Stimulated activated CD4-positive, alpha-beta T cell treated with anti-CD3 and anti-CD28 coated beads, Interleukin-2, amount 100 ng/mL, for 4 hours (primary cell): Measurements from ENCODE around the gene SRCAP.

Experiments
- DNase-seq: peaks from one replicate; pipeline ENCODE4 v3.0.0-alpha.2; 2020; ENCODE audit warnings: low read depth

SRCAP gene

DNA sequence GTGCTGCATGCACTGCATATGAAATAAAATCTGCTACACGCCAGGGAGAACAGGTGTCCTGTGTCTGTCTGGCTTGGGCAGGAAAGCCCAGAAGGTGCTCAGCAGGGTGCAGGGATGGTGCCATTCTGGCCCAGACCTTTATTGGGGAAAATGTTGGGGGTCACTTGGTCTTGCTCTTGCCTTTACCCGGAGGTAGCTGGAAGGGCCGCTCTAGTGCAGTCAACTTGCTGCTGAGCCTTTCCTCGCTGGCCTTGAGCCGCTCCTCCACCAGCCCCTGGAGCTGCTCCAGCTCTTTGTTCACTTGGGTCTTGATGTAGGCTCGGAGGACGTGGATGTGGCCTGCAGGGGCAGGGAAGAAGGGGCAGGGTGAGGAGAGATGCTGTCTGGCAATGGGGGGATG lies 58.3 kb downstream of the SRCAP start:
- no peak for DNase-seq

DNA sequence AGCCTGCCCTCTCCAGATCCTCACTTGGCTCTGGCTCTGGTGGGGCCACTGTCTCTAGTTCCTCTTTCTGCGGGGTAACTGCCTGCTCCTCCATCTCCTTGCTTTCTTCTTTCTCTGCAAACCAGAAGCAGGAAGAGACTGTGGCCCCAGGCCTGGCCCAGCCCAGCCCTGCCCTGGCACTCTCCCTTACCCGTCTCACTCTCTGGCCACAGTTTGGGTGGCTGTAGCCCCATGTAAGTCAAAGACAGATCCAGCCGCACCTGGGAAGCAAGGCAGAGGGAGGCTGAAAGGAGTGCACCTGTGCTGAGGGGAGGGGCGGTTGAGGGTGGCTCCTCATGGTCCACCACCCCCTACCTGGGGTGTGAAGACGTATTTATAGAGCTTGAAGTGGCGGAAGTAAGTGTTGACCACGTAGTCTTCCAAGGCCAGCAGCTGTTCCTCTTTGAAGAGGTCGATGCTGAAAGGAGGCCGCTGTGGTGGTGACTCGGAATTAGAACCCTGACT lies 60.1 kb downstream of the SRCAP start:
- DNase-seq: no peak

DNA sequence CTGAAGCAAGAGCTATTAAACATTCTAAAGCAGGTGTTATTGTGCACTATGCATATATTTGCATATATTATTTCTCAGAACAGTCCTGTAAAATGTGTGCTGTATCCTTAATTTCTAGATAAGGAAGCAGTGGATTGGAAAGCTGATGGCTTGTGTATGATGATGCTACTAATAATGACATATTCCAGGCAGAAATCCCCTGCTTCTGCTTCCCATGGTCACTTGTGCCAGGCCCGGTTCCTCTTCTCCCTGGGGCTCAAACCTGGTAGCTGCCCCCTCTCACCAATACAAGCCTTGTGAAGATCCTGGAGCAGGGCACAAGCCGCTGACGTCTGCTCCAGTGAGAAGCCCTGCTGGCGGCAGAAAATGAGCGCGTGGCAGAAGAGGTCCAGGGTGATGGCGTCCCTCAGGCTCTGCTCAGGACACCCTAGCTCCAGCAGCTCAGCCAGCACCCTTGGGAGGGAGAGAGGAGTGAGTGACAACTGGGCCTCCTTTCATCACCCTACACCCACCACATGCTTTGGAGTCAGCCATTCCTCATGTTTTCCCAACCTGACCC lies 61.1 kb downstream of the SRCAP start:
- no peak for DNase-seq

DNA sequence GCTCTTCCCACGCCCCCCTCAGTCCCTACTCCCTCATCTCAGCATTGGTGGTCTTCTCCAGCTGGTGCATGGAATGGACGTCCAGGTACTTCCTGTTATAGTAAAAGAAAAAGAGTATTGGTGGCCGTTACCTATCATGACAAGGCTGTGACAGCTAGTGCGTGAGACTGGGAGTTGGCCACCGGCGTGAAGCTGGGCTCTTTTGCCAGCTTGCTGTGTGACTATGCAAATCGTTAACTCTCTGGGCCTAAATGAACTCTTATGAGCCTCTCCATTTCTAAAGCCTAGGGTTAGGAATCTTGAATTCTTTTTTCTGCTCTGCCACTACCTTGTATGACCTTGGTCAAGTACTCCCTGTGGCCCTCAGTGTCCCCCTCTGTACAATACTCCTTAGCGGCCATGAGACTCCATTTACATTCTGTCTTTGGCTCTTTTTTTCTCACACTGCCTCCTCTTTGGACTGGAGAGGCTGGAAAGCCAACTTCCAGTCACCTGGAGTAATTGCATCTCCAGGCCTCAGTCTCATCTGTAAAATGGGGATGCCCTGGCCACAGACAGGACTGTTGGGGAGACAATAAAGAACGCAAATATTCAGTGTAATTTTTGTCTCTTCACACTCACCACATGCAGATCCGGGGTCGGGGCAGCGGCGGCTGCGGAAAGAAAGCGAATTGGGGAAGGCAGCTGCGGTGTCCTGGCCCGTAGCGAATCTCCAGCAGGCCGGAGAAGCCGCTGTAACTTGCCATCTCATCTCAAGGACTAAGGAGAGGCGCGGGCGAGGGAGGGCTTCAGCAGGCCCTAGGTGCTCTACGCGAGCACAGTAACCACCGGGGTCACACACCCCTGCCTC lies 61.8 kb downstream of the SRCAP start:
- DNase-seq: no peak

DNA sequence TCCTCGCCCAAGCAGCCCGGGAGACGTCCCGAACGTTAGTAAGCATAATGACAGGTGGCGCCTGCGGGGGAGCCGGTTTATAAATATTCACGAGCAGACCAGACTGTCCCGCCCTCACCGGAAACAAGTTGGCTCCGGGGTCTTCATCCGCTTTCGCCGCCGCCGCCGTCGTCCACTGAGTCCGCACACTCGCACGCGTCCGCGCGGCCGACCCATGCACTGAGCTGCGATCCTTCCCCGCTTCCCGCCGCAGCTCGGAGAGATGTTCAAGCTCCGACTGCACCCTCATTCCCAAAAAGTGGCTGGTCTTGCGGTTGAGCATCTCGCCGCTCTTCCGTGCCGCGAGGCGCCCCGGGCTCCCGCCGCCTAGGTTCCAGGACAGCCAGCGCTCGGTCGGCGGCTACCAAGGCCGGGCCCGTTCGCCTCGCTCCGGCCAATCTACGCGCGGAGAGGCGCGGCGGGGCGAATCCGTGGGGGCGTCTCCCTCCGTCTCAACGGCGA lies 62.5 kb downstream of the SRCAP start:
- DNase-seq: peak; percentile 25

DNA sequence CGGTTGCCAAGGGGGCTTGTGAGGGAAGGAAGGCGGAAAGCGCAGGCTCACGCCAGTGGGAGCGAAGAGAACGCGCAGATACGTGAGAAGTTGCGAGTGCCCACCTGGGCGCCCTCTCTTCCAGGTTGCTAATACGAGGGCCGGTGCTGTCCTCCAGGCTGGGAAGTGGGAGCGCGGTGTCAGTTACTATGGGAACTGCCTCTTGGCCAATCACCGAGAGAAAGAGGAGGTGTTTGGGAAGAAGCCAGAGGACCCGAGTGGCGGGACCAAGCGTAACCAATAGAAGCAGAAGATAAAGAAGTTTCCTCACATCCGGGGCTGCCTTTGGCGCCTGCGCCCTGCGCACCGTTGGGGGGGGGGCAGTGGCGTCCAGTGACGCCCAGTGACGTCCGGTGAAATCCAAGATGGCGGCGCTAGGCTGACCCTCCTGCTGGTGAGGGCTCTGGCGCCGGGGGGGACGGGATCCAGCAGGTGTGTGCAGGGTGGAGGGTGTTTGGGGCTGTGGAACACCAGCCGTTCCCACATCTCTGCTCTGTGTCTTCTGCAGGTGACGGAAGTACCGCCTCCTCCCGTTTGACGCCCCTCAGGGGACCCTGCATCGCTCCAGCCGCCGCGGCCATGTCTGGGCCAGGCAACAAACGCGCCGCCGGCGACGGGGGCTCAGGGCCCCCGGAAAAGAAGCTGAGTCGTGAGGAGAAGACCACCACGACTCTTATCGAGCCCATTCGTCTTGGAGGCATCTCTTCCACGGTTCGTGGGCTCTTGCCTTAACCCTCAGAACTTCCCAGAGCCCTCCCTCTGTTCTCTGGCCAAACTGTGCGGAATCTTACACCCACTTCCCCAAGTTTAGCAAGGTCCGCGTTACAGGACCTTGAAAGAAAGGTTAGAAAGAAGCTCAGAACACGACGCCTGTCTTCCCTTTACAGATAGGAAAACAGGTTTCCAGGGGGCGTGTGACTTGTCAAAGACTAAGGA lies 63.2 kb downstream of the SRCAP start, which contains the start of the genes CFAP119 and RNF40:
CFAP119 (minus strand) TSS at position 135 of the 975 bp plus-strand sequence. CDS start 314 bp downstream, outside the sequence.
RNF40 (plus strand) TSS at position 395 of the 975 bp plus-strand sequence; CDS start at position 619, 224 bp downstream.
- DNase-seq: peak; percentile 79

DNA sequence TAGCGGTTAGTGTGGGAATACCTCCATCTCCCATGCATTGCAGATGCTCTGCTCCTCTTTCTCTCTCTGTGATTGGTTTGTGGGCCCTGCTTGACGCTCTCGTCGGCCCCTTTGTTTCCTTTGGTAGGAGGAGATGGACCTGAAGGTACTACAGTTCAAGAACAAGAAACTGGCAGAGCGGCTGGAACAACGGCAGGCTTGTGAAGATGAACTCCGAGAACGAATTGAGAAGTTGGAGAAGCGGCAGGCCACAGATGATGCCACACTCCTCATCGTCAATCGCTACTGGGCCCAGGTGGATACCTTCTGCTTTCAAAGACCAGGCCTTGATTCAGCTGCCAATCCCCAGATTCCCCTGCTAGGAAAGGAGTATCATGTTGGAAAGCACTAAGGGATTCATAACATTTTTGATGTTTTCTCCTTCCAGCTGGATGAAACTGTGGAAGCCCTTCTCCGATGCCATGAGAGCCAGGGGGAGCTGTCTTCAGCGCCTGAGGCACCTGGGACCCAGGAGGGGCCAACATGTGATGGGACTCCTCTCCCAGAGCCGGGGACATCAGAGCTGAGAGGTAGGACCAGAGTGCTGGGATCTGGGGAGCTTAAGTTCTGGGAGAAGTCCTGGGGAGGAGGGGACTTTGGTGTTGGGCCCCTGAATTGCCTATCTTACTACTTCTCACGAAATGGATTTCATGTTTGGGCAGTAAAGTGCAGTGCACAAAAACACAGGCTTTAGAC lies 64.2 kb downstream of the SRCAP start:
- no peak for DNase-seq

DNA sequence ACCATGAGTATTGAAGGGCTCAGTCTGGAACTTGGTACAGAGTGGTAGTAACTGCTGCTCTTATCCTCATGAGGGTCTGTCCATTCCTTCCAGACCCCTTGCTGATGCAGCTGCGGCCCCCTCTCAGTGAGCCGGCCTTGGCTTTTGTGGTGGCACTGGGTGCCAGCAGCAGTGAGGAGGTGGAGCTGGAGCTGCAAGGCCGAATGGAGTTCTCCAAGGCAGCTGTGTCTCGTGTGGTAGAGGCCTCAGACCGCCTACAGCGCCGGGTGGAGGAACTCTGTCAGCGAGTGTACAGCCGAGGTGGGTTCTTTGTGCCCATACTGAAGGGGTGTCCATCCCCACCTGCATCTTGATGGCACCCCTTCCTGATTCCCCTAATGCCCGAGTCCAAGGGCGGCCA lies 65.1 kb downstream of the SRCAP start:
- no peak for DNase-seq

DNA sequence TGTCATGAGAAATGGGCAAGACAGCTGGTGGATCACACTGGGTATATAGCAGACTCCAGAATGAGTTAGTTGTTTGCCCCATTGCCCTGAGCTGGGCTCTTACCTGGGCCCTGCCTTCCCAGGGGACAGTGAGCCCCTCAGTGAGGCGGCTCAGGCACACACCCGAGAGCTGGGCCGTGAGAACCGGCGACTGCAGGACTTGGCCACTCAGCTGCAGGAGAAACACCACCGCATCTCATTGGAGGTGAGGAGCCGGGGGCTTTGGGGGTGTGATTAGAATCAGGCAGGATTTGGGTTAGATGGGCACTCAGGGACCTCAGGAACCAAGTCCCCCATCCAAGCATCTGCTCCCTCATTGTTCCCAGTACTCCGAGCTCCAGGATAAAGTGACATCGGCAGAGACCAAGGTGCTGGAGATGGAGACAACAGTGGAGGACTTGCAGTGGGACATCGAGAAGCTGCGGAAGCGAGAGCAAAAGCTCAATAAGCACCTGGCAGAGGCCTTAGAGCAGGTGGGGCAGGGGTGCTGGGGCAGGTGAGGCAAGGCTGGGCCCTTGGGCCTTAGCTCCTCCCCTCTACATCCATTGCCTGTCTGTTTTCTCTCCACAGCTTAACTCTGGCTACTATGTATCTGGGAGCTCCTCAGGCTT lies 66.0 kb downstream of the SRCAP start:
- DNase-seq: no peak

DNA sequence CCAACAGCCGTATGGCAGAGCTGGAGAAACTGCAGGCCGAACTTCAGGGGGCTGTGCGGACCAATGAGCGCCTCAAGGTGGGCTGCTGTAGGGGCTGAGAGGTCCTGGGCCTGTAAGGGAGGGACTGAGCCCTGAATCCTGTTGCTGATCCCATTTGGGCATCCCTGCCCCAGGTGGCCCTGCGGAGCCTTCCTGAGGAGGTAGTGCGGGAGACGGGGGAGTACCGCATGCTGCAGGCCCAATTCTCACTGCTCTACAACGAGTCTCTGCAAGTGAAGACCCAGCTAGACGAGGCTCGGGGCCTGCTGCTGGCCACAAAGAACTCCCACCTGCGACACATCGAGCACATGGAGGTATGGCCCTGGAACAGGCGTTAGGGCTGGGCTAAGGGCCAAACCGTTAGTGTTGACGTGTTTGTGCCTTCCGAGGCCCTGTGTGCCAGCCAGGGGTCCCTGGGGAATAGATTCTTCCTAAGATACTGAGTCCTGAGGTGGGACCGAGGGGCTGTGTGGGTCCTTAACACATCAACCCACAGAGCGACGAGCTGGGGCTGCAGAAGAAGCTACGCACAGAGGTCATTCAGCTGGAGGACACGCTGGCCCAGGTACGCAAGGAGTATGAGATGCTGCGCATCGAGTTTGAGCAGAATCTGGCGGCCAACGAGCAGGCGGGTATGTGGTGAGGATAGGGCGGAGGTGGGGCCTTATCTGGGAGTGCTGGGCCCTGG lies 67.4 kb downstream of the SRCAP start:
- DNase-seq: no peak

DNA sequence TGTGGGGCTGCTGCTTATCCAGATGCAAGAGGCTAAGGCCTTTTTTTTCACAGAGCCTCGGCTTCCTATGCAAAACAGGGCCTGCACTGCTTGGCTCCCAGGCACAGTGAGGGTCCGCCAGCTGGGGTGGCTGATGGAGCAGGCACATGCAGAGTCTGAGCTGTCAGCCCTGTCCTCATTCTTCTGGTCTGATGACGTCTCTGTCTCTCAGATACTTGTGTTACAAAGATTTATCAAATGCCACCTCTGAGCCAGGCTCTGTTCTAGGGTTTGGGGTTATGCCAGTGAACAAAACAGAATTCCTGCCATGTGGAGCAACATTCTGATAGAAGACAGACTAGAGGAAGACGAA lies 67.9 kb downstream of the SRCAP start:
- no peak for DNase-seq

DNA sequence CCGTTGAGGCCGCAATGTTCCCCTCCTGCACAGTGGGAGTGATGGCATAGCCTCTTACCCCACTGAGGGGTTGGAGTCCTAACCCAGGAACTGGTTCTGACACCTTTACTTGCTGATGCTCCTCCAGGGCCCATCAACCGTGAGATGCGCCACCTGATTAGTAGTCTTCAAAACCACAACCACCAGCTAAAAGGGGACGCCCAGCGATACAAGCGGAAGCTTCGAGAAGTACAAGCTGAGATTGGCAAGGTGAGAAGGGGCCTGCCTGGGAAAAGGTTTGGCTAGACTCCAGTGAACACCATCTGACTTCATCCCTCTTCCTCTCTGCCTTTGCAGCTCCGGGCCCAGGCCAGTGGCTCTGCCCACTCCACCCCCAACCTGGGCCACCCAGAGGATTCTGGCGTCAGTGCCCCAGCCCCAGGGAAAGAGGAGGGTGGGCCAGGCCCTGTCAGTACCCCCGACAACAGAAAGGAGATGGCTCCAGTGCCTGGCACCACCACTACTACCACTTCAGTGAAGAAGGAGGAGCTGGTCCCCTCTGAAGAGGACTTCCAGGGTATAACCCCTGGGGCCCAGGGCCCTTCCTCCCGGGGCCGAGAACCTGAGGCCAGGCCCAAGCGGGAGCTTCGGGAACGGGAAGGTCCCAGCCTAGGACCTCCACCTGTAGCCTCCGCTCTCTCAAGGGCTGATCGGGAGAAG lies 68.9 kb downstream of the SRCAP start:
- DNase-seq: no peak

DNA sequence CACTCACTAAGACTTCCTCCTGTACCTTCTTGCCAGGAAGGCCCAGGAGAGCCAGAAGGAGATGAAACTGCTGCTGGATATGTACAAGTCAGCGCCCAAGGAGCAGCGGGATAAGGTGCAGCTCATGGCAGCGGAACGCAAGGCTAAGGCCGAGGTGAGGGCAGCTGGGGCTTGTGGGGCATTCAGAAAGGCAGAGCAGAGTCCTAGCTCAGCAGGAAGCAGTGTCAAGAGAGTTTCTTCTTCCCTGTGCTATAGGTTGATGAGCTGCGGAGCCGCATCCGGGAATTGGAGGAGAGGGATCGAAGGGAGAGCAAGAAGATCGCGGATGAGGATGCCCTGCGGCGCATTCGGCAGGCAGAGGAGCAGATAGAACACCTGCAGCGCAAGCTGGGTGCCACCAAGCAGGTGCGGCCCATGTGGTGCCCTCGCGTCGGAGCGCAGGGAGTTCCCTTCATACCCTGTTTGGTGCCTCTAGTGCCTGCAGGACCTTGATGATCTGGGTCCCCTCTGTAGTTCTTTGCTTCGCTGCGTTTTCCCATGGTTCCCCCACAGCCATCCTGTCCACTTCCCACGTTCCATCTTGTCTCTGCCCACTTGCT lies 69.7 kb downstream of the SRCAP start:
- no peak for DNase-seq

DNA sequence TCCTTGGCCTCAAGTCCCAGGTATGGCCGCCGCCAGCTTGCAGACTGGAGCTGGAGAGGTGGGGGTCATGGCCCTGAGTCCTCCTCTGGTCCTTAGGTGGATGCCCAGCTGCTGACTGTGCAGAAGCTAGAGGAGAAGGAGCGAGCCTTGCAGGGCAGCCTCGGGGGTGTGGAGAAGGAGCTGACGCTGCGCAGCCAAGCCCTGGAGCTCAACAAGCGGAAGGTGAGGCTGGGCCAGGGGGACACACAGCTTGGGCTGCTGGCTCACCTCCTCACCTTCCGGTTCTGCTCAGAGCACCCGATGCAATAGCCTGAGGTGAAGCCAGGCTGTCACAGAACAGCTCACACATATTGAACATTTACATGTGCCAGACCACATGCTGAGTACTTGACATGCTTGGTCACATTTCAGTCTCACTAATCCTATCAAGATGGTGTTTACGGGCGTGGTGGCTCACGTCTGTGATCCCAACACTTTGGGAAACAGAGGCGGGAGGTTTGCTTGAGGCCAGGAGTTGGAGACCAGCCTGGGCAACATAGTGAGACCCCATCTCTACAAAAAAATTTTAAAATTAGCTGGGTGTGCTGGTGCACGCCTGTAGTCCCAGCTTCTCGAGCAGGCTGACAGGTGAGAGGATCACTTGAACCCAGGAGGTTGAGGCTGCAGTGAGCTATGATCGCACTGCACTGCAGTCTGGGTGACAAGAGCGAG lies 70.6 kb downstream of the SRCAP start:
- DNase-seq: no peak

DNA sequence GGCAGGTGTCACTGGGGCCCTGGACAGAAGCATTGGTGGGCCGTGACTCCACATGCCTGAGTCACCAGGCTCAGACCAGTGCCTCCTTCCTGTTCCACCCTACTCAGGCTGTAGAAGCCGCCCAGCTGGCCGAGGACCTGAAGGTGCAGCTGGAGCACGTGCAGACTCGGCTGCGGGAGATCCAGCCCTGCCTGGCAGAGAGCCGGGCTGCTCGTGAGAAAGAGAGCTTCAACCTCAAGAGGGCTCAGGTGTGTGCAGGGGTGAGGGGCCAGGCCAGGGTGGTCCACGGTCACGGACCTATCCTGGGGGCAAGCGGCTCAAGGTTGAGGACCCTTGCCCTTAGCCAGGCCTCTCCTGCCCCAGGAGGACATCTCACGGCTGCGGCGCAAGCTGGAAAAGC lies 72.8 kb downstream of the SRCAP start:
- no peak for DNase-seq

DNA sequence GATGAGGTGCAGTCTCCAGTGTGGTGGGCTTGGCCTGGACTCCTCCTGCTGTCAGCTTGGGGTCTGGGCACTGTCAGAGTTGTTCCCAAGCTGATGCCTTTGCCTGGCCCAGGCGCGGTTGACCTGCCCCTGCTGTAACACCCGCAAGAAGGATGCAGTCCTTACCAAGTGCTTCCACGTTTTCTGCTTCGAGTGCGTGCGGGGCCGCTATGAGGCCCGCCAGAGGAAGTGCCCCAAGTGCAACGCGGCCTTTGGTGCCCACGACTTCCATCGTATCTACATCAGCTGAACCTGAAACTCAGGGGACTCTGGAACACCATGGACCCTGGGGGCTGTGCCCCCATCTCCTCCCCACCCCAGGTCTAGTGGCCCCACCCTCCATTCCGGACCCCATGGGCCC lies 74.9 kb downstream of the SRCAP start:
- DNase-seq: no peak

DNA sequence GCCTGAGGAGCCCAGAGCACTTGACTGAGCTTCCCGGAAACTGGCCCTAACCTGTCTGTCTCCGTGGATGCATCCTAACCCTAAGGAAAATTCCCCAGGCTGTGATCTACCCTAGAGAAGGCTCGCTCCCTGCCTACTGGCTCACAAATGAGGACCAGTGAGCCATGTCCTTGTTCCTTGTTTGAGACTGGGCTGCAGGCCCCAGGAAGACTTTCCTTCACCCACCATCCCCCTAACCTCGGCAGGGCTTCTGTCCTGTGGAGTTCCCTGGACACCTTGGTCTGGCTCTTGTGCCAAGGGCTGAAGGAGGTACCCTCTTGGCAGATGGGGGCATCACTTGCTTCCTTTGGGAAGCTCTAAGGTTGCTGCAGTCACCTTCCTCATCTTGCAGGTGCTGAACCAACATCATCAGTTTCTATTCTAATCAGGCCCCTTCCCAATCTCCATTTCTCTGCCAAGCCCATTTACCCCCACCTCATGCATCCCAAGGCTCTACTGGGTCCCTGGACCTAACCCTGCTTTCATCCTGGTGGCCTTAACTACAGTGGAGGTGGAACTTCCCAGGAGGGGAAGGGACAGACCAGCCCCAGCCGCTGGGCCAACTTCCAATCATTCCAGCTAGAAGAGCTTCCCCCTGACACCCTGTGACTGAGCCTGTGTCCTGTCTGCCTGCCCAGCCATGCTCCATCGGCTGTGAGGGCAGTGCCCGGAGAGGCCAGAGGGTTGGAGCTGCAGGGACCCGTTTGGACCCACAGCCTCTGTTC lies 75.6 kb downstream of the SRCAP start:
- DNase-seq: no peak

DNA sequence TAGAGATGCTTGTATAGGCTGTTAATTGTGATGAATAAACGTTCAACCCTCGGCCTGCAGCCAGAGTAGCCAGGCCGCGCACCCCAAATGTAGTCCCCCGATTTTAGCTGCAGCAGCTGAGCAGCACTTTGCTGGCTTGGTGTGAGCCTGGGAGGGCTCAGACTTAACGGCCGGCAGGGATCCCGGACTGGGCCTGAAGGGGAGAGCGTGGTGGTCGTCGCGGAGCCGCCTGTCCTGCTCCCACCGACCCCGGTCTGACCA lies 76.1 kb downstream of the SRCAP start:
- no peak for DNase-seq
